K562 (cell line): ENCODE measurements around the gene TMEM61. TPM values are rescaled to one million over a fixed set of nuclear protein-coding genes. Genes with fewer than 3 reads are reported as not detected.

ENCODE experiments used
- ATAC-seq: fragments of 200-7000 bp; cut with Tn5 transposase; 3 replicates; pipeline ENCODE4 v1.9.1; 2020; ENCODE audit warnings: moderate library complexity
- BruUV-seq: library from RNA; stranded (reverse); fragments of 400-500 nt; replicated peaks from 2 replicates; lab custom pipeline; 2021; lab: Mats Ljungman, UMichigan
- CTCF ChIA-PET: fragments of 300-600 bp; formaldehyde crosslinking; extraction: SDS; loops from one replicate; lab custom pipeline; 2021; ENCODE audit warnings: low intra/inter-chr PET ratio; lab: Yijun Ruan, JAX
- POLR2A ChIA-PET: fragments of 300-600, 350-650 bp; sonication (Branson Sonifier 250); formaldehyde crosslinking; extraction: SDS; loops from one replicate; lab custom pipeline; 2021; ENCODE audit warnings: antibody characterized with exemption, inconsistent platforms; lab: Yijun Ruan, JAX
- DNase-seq, 4 experiments: peaks; one replicate each; pipeline versions ENCODE4 v3.0.0 to v3.0.0-alpha.2; 2011 to 2018; ENCODE audit warnings: low spot score in 3 of 4, mixed read lengths in 3 of 4; ENCODE audit errors: extremely low read depth in 1 of 4
- FAIRE-seq: peaks from 2 replicates; lab custom pipeline; 2011; peaks lifted over from hg19 to GRCh38; lab: Jason Lieb, UNC
- H2AFZ ChIP-seq: 2 replicates; pipeline ENCODE4 v1.6.0; 2011; ENCODE audit warnings: low read depth, low read length, control low read depth, inconsistent platforms
- H3K27ac ChIP-seq: fragments of 200-600 bp; 3 replicates; pipeline ENCODE4 v1.8.0; 2011; ENCODE audit warnings: low read depth, mild to moderate bottlenecking, control low read depth, inconsistent platforms, low read length, moderate library complexity, mixed read lengths; ENCODE audit errors: extremely low read depth
- H3K27me3 ChIP-seq, 2 experiments: fragments of 300-600 bp in 1 of 2; 2 replicates in 1 of 2; 3 replicates in 1 of 2; pipeline versions ENCODE4 v1.6.0 to v1.8.0; 2011; ENCODE audit warnings: inconsistent platforms in 2 of 2, low read length in 2 of 2, mild to moderate bottlenecking in 1 of 2, mixed read lengths in 1 of 2, moderate library complexity in 1 of 2; ENCODE audit not compliant: control insufficient read depth in 2 of 2, insufficient read depth in 2 of 2
- H3K36me3 ChIP-seq: fragments of 300-600 bp; 3 replicates; pipeline ENCODE4 v1.8.0; 2011; ENCODE audit warnings: mild to moderate bottlenecking, low read length, inconsistent platforms; ENCODE audit not compliant: control insufficient read depth, insufficient read depth
- H3K4me1 ChIP-seq, 2 experiments: fragments of 200-600 bp in 1 of 2; replicated peaks in 1 of 2; 2 replicates in 1 of 2; 3 replicates in 1 of 2; pipeline versions ENCODE4 v1.5.1 to v1.8.0; 2011; ENCODE audit warnings: inconsistent platforms in 2 of 2, low read length in 2 of 2, mild to moderate bottlenecking in 1 of 2, mixed read lengths in 1 of 2, moderate library complexity in 1 of 2; ENCODE audit not compliant: control insufficient read depth in 2 of 2, insufficient read depth in 2 of 2
- H3K4me2 ChIP-seq: 2 replicates; pipeline ENCODE4 v1.6.1; 2011; ENCODE audit warnings: low read length, control low read depth, inconsistent platforms, mixed read lengths; ENCODE audit not compliant: insufficient read depth
- H3K4me3 ChIP-seq: fragments of 200-600 bp; sonication (generic), shearing (Covaris generic); 2 replicates; pipeline ENCODE4 v1.5.1; 2016; ENCODE audit warnings: control low read depth, inconsistent platforms
- H3K79me2 ChIP-seq: fragments of 200-600 bp; 3 replicates; pipeline ENCODE4 v1.8.0; 2011; ENCODE audit warnings: low read length, inconsistent platforms; ENCODE audit not compliant: control insufficient read depth, insufficient read depth
- H3K9ac ChIP-seq, 2 experiments: 2 replicates each; pipeline versions ENCODE4 v1.6.0 to v1.6.1; 2011; ENCODE audit warnings: low read depth in 2 of 2, low read length in 2 of 2, control low read depth in 1 of 2, inconsistent platforms in 1 of 2, mild to moderate bottlenecking in 1 of 2, mixed read lengths in 1 of 2; ENCODE audit not compliant: insufficient read depth in 1 of 2
- H3K9me1 ChIP-seq: one replicate; pipeline ENCODE4 v1.6.0; 2011; ENCODE audit warnings: inconsistent platforms, mild to moderate bottlenecking, low read length, moderate library complexity; ENCODE audit not compliant: control insufficient read depth, insufficient read depth
- H3K9me3 ChIP-seq: replicated peaks from 2 replicates; pipeline ENCODE4 v1.5.1; 2011; ENCODE audit warnings: low read depth, low read length, inconsistent platforms; ENCODE audit not compliant: control insufficient read depth, insufficient read depth
- H4K20me1 ChIP-seq: replicated peaks from 2 replicates; pipeline ENCODE4 v1.6.1; 2011; ENCODE audit warnings: low read length, inconsistent platforms, mixed read lengths; ENCODE audit not compliant: control insufficient read depth, insufficient read depth
- BCL6 ChIP-seq: fragments of 250-450 bp; sonication (Bioruptor Pico); IDR thresholded peaks from 2 replicates; pipeline ENCODE4 v1.4.0; 2020
- PRPF4 ChIP-seq: fragments of 200-400 bp; formaldehyde crosslinking; IDR thresholded peaks from one replicate; pipeline ENCODE4 v1.6.1; 2017; ENCODE audit warnings: low read length, low read depth, mild to moderate bottlenecking; ENCODE audit not compliant: insufficient read depth, poor library complexity, severe bottlenecking
- ZBTB11 ChIP-seq, 3 experiments: fragments of 200-800 bp in 1 of 3; fragments of 250-450 bp in 1 of 3; fragments of 450-650 bp in 1 of 3; sonication (Bioruptor Pico) in 1 of 3; sonication (Bioruptor generic) in 1 of 3; formaldehyde crosslinking in 1 of 3; IDR thresholded peaks; 2 replicates each; pipeline versions ENCODE4 v1.6.1 to v1.8.0; 2016 to 2022; ENCODE audit warnings: mild to moderate bottlenecking in 2 of 3, missing genetic modification characterization in 2 of 3, missing compliant biosample characterization in 1 of 3, moderate library complexity in 1 of 3
- ZFP36 ChIP-seq: fragments of 150-350 bp; IDR thresholded peaks from 2 replicates; pipeline ENCODE4 v1.6.1; 2018; ENCODE audit warnings: low read length, low read depth; ENCODE audit not compliant: partially characterized antibody
- WGBS: fragments of 100-300 bp; shearing (Covaris generic); methylation state at CpG from one replicate; pipeline ENCODE4 v1.1.6; 2016; ENCODE audit warnings: low coverage, mixed read lengths; ENCODE audit not compliant: insufficient coverage; ENCODE audit errors: missing lambda C conversion rate; 5-methylcytosine and 5-hydroxymethylcytosine counted together
- in situ Hi-C: fragments of 300-500 bp; cut with MboI; formaldehyde crosslinking; loops from 4 replicates; pipeline ENCODE4 v1.15.0; 2018; ENCODE audit warnings: inconsistent platforms, mixed read lengths
- intact Hi-C: fragments of 100-400 bp; cut with micrococcal nuclease; formaldehyde crosslinking; loops from 2 replicates; pipeline ENCODE4 v1.14.2; 2022
- polyA plus RNA-seq, 8 experiments: library from polyadenylated mRNA; depleted of rRNA in 4 of 8; stranded (reverse) in 5 of 8; unstranded in 3 of 8; fragments of >200 nt; fragmentation: Nextera tagmentation in 2 of 8; fragmentation: Illumina TruSeq in 1 of 8; extraction: Ambion mirVana in 2 of 8; extraction: Trizol in 1 of 8; gene quantifications; 2 replicates each; pipeline versions ENCODE4 v1.2.1 to v1.2.3, GENCODE V29; 2011 to 2014; ENCODE audit warnings: inconsistent platforms in 1 of 8, missing spikeins in 1 of 8
- total RNA-seq, 7 experiments: library from RNA; depleted of rRNA in 6 of 7; stranded (reverse); fragments of >200 nt in 6 of 7; fragmentation: Illumina TruSeq in 2 of 7; extraction: Trizol in 2 of 7; gene quantifications; 2 replicates each; pipeline versions ENCODE4 v1.2.1 to v1.2.3, GENCODE V29; 2011 to 2021; ENCODE audit warnings: low replicate concordance in 1 of 7

Gene TMEM61
- total and polyA plus RNA-seq, 9 of the 15 experiments (the other 6 are each of a cell fraction or from before 2014, with no cell fraction given), result not detected

DNA sequence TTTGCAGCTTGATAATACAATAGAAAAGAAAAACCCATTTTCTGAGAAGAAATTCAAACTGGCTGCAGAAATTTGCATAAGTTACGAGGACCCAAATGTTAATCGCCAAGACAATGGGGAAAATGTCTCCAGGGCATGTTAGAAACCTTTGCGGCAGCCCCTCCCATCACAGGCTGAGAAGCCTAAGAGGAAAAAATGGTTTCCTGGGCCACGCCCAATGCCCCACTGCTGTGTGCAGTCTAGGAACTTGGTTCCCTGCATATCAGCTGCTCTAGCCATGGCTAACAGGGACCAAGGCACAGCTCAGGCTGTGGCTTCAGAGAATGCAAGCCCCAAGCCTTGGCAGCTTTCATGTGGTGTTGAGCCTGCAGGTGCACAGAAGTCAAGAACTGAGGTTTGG, 37.5 kb upstream of the TMEM61 start:
- BruUV-seq, result no TSS peak
- FAIRE-seq, result no peak

More for the DNA sequence above, 37.5 kb upstream of the TMEM61 start:
- intact Hi-C loops, result no loop called here
- H3K79me2 ChIP-seq, result no peaks in the 10 kb centered on the region
- H3K9me1 ChIP-seq, result no peaks in the 10 kb centered on the region
- 2% methylated on average over 4 of the region's 4 CpGs for WGBS
- no peaks in the 10 kb centered on the region for H3K9me3 ChIP-seq
- POLR2A ChIA-PET, result no interaction called here
- DNase-seq, result no peak
- TF ChIP-seq PRPF4 (no peak), ZFP36 (peak; percentile 54), ZBTB11 (CRISPR knock-in tag; IDR thresholded peaks at IDR 0.05) (no peak), BCL6 (no peak)
- H2AFZ ChIP-seq, result no peak overlapping the region
- H3K4me3 ChIP-seq, result no peak overlapping the region
- H3K27me3 ChIP-seq, result peaks cover 3 to 18% of the 10 kb centered on the region in 2 experiments; a peak in 3 of 5 replicates
- no peak overlapping the region for H3K9ac ChIP-seq
- in situ Hi-C loops, result no loop called here
- CTCF ChIA-PET, result no interaction called here
- no peaks in the 10 kb centered on the region for H4K20me1 ChIP-seq
- H3K4me1 ChIP-seq, result no peaks in the 10 kb centered on the region; a peak in 1 of 5 replicates
- no peak overlapping the region for H3K4me2 ChIP-seq
- H3K27ac ChIP-seq, result no peak overlapping the region
- no peaks in the 10 kb centered on the region for H3K36me3 ChIP-seq
- ATAC-seq, result no peak
